OCI-LY1 (cell line): Measurements from ENCODE around the gene SUSD3.
"Not testable (repeated sequence)": the region's sequence is repeated elsewhere in the genome, so short reads cannot be mapped to it uniquely, and the experiment has no call there.

Experiments used
- H2AFZ ChIP-seq: fragments of 200-600 bp; sonication (generic), shearing (Covaris generic); 2 replicates; pipeline ENCODE4 v1.6.0; 2014; ENCODE audit warnings: antibody characterized with exemption, mild to moderate bottlenecking, low read length
- H3F3A ChIP-seq: fragments of 200-600 bp; sonication (generic), shearing (Covaris generic); 2 replicates; pipeline ENCODE4 v1.6.0; 2014; ENCODE audit warnings: mild to moderate bottlenecking, antibody characterized with exemption, low read length, moderate library complexity; ENCODE audit not compliant: insufficient read depth
- H3K27ac ChIP-seq: fragments of 200-600 bp; sonication (generic); 2 replicates; pipeline ENCODE4 v1.5.1; 2014; ENCODE audit warnings: low read length, mixed run types, mild to moderate bottlenecking, low read depth; ENCODE audit not compliant: poor library complexity, severe bottlenecking
- H3K27me3 ChIP-seq: fragments of 200-600 bp; sonication (generic); 2 replicates; pipeline ENCODE4 v1.6.0; 2014; ENCODE audit warnings: antibody characterized with exemption, mild to moderate bottlenecking, low read length, moderate library complexity; ENCODE audit not compliant: insufficient read depth
- H3K36me3 ChIP-seq: fragments of 200-600 bp; sonication (generic); 2 replicates; pipeline ENCODE4 v1.6.1; 2014; ENCODE audit warnings: mild to moderate bottlenecking, antibody characterized with exemption, low read length, moderate library complexity, mixed read lengths; ENCODE audit not compliant: insufficient read depth
- H3K4me1 ChIP-seq: fragments of 200-600 bp; sonication (generic); 2 replicates; pipeline ENCODE4 v1.5.1; 2014; ENCODE audit warnings: mild to moderate bottlenecking, low read length, moderate library complexity; ENCODE audit not compliant: insufficient read depth, severe bottlenecking
- H3K4me2 ChIP-seq: fragments of 200-600 bp; sonication (generic), shearing (Covaris generic); 2 replicates; pipeline ENCODE4 v1.6.1; 2014; ENCODE audit warnings: low read length
- H3K4me3 ChIP-seq: fragments of 200-600 bp; sonication (generic); 2 replicates; pipeline ENCODE4 v1.5.1; 2014; ENCODE audit warnings: low read length, low read depth, mild to moderate bottlenecking, mixed read lengths; ENCODE audit not compliant: poor library complexity, severe bottlenecking
- H3K79me2 ChIP-seq: fragments of 200-600 bp; shearing (Covaris generic); 2 replicates; pipeline ENCODE4 v1.6.1; 2016; ENCODE audit warnings: mixed run types, low read length, mixed read lengths; ENCODE audit not compliant: insufficient read depth
- H3K9ac ChIP-seq: fragments of 200-600 bp; sonication (generic), shearing (Covaris generic); 2 replicates; pipeline ENCODE4 v1.6.1; 2014; ENCODE audit warnings: mild to moderate bottlenecking, low read length, mixed read lengths
- H3K9me2 ChIP-seq: fragments of 200-600 bp; sonication (generic), shearing (Covaris generic); 2 replicates; pipeline ENCODE4 v1.6.1; 2014; ENCODE audit warnings: low read depth, mild to moderate bottlenecking, low read length, mixed read lengths
- H3K9me3 ChIP-seq: fragments of 200-600 bp; shearing (Covaris generic); 2 replicates; pipeline ENCODE4 v1.6.1; 2014; ENCODE audit warnings: low read length, mixed read lengths
- H4K20me1 ChIP-seq: fragments of 200-600 bp; sonication (generic), shearing (Covaris generic); 2 replicates; pipeline ENCODE4 v1.6.0; 2016; ENCODE audit warnings: mild to moderate bottlenecking, low read length; ENCODE audit not compliant: insufficient read depth
- EZH2 ChIP-seq: fragments of 200-600 bp; sonication (generic), shearing (Covaris generic); IDR thresholded peaks from 2 replicates; pipeline ENCODE4 v1.8.0; 2017; ENCODE audit warnings: borderline replicate concordance, mixed run types, mild to moderate bottlenecking, antibody characterized with exemption, low read length, moderate library complexity, mixed read lengths
- TF ChIP-seq, protein P1 (sequence below): fragments of 200-600 bp; sonication (generic), shearing (Covaris generic); IDR thresholded peaks from 2 replicates; pipeline ENCODE4 v1.5.1; 2017; ENCODE audit warnings: mild to moderate bottlenecking, antibody characterized with exemption, low read length, moderate library complexity, mixed read lengths

Gene SUSD3

DNA sequence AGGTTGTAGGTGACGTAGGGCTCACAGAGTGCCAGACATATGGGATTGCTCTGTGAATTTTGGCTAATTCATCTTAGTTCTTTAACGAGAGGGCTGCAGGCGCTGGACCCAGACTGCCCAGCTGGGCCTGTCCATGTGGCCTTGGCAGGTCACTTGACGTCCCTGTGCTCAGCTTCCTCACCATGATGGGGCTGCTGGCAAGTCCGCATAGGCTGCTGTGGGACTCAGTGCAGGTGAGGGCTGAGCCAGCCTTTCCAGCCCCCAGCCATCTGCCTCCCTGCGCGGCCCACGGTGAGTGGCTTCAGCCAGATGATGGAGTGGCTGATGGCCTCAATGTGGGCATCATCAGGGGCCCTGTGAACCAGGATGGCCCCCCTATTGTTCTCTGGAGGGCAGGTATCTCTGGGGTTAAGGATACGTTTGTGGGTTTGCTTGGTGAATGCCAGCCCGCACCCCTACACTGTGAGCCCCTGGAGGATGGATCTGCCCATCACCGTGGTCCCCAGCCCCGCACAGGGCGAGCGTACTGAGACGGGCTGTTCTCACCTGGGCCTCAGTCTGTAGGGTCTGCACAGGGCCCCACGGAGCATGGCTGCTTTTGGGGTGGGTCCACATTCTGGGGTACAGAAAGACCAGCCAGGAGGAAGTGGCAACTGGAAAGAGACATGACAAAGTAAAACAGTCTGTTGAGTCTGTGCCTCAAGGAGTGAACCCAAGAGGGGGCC, 41.2 kb downstream of the SUSD3 start:
- H3K79me2 ChIP-seq: no peaks in the 10 kb centered on the region
- no peak overlapping the region for H3K4me2 ChIP-seq

DNA sequence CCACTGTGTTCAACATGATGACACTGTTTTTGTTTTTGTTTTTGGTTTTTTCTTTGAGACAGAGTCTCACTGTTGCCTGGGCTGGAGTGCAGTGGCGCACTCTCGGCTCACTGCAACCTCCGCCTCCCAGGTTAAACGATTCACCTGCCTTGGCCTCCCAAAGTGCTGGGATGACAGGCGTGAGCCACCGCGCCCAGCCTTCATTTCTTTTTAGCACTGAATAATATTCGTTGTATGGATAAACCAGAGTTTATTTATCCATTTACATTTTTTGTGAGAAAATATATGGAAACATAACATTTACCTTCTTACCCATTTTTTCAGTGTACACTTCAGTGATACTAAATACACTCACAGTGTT, 41.8 kb downstream of the SUSD3 start:
- Histone ChIP-seq H3K9me3 (peaks cover 8% of the 10 kb centered on the region; the same call in 1 of the 2 replicates), H3K9ac (no peak overlapping the region), H3K4me3 (no peak overlapping the region), H2AFZ (no peak overlapping the region), H3K27me3 (no peaks in the 10 kb centered on the region), H4K20me1 (no peaks in the 10 kb centered on the region), H3K4me1 (peaks cover 22% of the 10 kb centered on the region), H3F3A (no peaks in the 10 kb centered on the region), H3K36me3 (0 out of 2 replicates have a peak, but pooled peaks cover 4% of the 10 kb centered on the region), H3K9me2 (no peaks in the 10 kb centered on the region), H3K27ac (no peak overlapping the region), H3K79me2 (no peaks in the 10 kb centered on the region), H3K4me2 (no peak overlapping the region)
- TF ChIP-seq EZH2: no peak
- TF ChIP-seq, protein P1, sequence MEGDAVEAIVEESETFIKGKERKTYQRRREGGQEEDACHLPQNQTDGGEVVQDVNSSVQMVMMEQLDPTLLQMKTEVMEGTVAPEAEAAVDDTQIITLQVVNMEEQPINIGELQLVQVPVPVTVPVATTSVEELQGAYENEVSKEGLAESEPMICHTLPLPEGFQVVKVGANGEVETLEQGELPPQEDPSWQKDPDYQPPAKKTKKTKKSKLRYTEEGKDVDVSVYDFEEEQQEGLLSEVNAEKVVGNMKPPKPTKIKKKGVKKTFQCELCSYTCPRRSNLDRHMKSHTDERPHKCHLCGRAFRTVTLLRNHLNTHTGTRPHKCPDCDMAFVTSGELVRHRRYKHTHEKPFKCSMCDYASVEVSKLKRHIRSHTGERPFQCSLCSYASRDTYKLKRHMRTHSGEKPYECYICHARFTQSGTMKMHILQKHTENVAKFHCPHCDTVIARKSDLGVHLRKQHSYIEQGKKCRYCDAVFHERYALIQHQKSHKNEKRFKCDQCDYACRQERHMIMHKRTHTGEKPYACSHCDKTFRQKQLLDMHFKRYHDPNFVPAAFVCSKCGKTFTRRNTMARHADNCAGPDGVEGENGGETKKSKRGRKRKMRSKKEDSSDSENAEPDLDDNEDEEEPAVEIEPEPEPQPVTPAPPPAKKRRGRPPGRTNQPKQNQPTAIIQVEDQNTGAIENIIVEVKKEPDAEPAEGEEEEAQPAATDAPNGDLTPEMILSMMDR: no peak

More for the DNA sequence above, 41.2 kb downstream of the SUSD3 start:
- Histone ChIP-seq H2AFZ (no peak overlapping the region), H3K4me3 (no peak overlapping the region), H3K9ac (no peak overlapping the region), H4K20me1 (no peaks in the 10 kb centered on the region), H3F3A (no peaks in the 10 kb centered on the region), H3K9me2 (no peaks in the 10 kb centered on the region), H3K4me1 (peaks cover 27% of the 10 kb centered on the region), H3K27me3 (no peaks in the 10 kb centered on the region), H3K36me3 (0 out of 2 replicates have a peak, but pooled peaks cover 4% of the 10 kb centered on the region), H3K27ac (no peak overlapping the region), H3K9me3 (peaks cover 8% of the 10 kb centered on the region; the same call in 1 of the 2 replicates)
- no peak for TF ChIP-seq EZH2
- TF ChIP-seq, protein P1: no peak

DNA sequence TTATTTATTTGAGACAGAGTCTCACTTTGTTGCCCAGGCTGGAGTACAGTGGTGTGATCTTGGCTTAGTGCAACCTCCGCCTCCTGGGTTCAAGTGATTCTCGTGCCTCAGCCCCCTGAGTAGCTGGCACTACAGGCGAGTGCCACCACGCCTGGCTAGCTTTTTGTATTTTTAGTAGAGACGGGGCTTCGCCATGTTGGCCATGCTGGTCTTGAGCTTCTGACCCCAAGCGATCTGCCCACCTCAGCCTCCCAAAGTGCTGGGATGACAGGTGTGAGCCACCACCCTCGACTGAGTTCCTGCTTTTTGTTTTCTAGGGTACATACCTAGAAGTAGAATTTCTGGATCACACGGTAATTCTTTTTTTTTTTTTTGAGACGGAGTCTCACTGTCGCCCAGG, 42.6 kb downstream of the SUSD3 start:
- H3K36me3 ChIP-seq, H3K27me3 ChIP-seq, H2AFZ ChIP-seq, H3K9me3 ChIP-seq, H3K9me2 ChIP-seq, H4K20me1 ChIP-seq, H3K9ac ChIP-seq, H3K4me2 ChIP-seq, H3K27ac ChIP-seq, H3F3A ChIP-seq, H3K4me3 ChIP-seq, H3K79me2 ChIP-seq: not testable (repeated sequence)
- peaks cover 28% of the 10 kb centered on the region for H3K4me1 ChIP-seq

DNA sequence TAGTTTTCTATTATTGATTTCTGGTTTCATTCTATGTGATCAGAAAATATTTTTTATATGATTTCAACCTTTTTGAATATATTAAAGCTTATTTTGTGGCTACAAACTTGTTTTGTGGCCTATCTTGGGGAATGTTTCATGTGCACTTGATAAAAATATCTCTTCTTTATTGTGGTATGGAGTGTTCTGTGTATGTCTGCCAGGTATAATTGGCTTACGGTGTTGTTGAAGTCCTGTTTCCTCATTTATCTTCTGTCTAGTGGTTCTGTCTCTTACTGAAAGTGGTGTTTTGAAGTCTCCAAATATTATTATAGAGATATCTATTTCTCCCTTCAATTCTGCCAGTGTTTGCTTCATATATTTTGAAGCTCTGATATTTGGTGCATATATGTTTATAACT, 47.1 kb downstream of the SUSD3 start:
- peaks cover 41% of the 10 kb centered on the region for H3K4me1 ChIP-seq
- TF ChIP-seq EZH2: no peak
- TF ChIP-seq, protein P1: no peak
- no peaks in the 10 kb centered on the region for H4K20me1 ChIP-seq

More for the DNA sequence above, 47.1 kb downstream of the SUSD3 start:
- no peak overlapping the region for H3K4me2 ChIP-seq
- no peak overlapping the region for H3K27ac ChIP-seq
- H3F3A ChIP-seq: no peaks in the 10 kb centered on the region
- H3K27me3 ChIP-seq: no peaks in the 10 kb centered on the region
- H2AFZ ChIP-seq: no peak overlapping the region
- peaks cover 8% of the 10 kb centered on the region; the same call in 1 of the 2 replicates for H3K9me3 ChIP-seq
- H3K4me3 ChIP-seq: no peak overlapping the region
- H3K9ac ChIP-seq: no peak overlapping the region
- no peaks in the 10 kb centered on the region for H3K79me2 ChIP-seq
- H3K9me2 ChIP-seq: no peaks in the 10 kb centered on the region
- H3K36me3 ChIP-seq: 0 out of 2 replicates have a peak, but pooled peaks cover under 1% of the 10 kb centered on the region
